Measurements from ENCODE around the gene RASGEF1C.

The RASGEF1C gene

GRCh38 chr5:180079702-180080466 lies 129.1 kb downstream of the RASGEF1C start:
- DNase-seq = no peak

- no peak for DNase-seq
These were observed 130.7 kb downstream of the RASGEF1C start for GRCh38 chr5:180078348-180078747.

- DNase-seq = no peak
These were observed 131.3 kb downstream of the RASGEF1C start for GRCh38 chr5:180077594-180078284.

GRCh38 chr5:180075703-180076102 lies 133.3 kb downstream of the RASGEF1C start:
- DNase-seq = no peak

- DNase-seq = no peak
These were observed 134.5 kb downstream of the RASGEF1C start for GRCh38 chr5:180074462-180074861.

GRCh38 chr5:180072556-180072955 lies 136.5 kb downstream of the RASGEF1C start:
- no peak for DNase-seq

GRCh38 chr5:180072256-180072548 lies 136.8 kb downstream of the RASGEF1C start:
- no peak for DNase-seq

- DNase-seq = peak; percentile 64
These were observed 137.3 kb downstream of the RASGEF1C start, which contains the start of gene RNF130 for GRCh38 chr5:180071531-180072255. RNF130 (minus strand) TSS chr5:180071759; CDS start chr5:180071702, 57 bp downstream.

- DNase-seq = no peak
These were observed 138.1 kb downstream of the RASGEF1C start for GRCh38 chr5:180070756-180071530.

GRCh38 chr5:180069589-180070247 lies 139.3 kb downstream of the RASGEF1C start:
- no peak for DNase-seq

GRCh38 chr5:180068519-180069090 lies 140.4 kb downstream of the RASGEF1C start:
- no peak for DNase-seq

- DNase-seq = no peak
These were observed 141.0 kb downstream of the RASGEF1C start for GRCh38 chr5:180067986-180068385.

- no peak for DNase-seq
These were observed 148.8 kb downstream of the RASGEF1C start for GRCh38 chr5:180060192-180060591.

GRCh38 chr5:180059326-180059725 lies 149.7 kb downstream of the RASGEF1C start:
- DNase-seq = no peak

GRCh38 chr5:180056153-180056552 lies 152.9 kb downstream of the RASGEF1C start:
- no peak for DNase-seq

- DNase-seq = no peak
These were observed 154.8 kb downstream of the RASGEF1C start for GRCh38 chr5:180054226-180054625.

GRCh38 chr5:180053061-180053602 lies 155.9 kb downstream of the RASGEF1C start:
- no peak for DNase-seq

GRCh38 chr5:180052211-180052818 lies 156.7 kb downstream of the RASGEF1C start:
- DNase-seq = no peak

All from DMS 273 treated with DMSO at 0.1 percent for 48 hours (cell line).